Chondrocyte (in vitro differentiated cells): ENCODE results near the gene CILP. TPM values are rescaled to one million over a fixed set of nuclear protein-coding genes. Genes with fewer than 3 reads are reported as not detected.

ENCODE experiments used
- DNase-seq: peaks from one replicate; pipeline ENCODE4 v3.0.0; 2021; ENCODE audit warnings: mixed read lengths, low spot score
- H3K27ac Mint-ChIP-seq: one replicate; pipeline ENCODE4 v1.8.0; 2021; ENCODE audit warnings: mild to moderate bottlenecking, moderate library complexity, mixed read lengths; ENCODE audit not compliant: unreplicated experiment
- H3K27me3 Mint-ChIP-seq: 2 replicates; pipeline ENCODE4 v1.8.0; 2021; ENCODE audit warnings: low read depth, mixed read lengths
- H3K36me3 Mint-ChIP-seq: 2 replicates; pipeline ENCODE4 v1.8.0; 2021; ENCODE audit warnings: low read depth, mixed read lengths
- H3K4me1 Mint-ChIP-seq: 2 replicates; pipeline ENCODE4 v1.8.0; 2021; ENCODE audit warnings: low read depth, mild to moderate bottlenecking, mixed read lengths
- H3K4me3 Mint-ChIP-seq: one replicate; pipeline ENCODE4 v1.8.0; 2021; ENCODE audit warnings: mild to moderate bottlenecking, moderate library complexity, mixed read lengths; ENCODE audit not compliant: unreplicated experiment
- H3K9me3 Mint-ChIP-seq: 2 replicates; pipeline ENCODE4 v1.8.0; 2021; ENCODE audit warnings: low read depth, mixed read lengths
- CTCF ChIP-seq: fragments of 200-600 bp; sonication (generic); IDR thresholded peaks from 2 replicates; pipeline ENCODE4 v1.5.0; 2021; ENCODE audit warnings: antibody characterized with exemption, mild to moderate bottlenecking, moderate library complexity
- total RNA-seq: library from RNA; stranded (reverse); gene quantifications from 3 replicates; pipeline ENCODE4 v1.2.1, GENCODE V29; 2021

Gene CILP
- total RNA-seq, 1 donor from 2014 or later = 0.22 TPM

GRCh38 chr15:65213241-65213640 lies 2.0 kb upstream of the CILP start:
- Mint-ChIP-seq H3K4me1 (peaks cover 28% of the 10 kb centered on the region), H3K27ac (no peak overlapping the region), H3K27me3 (no peaks in the 10 kb centered on the region), H3K4me3 (no peak overlapping the region), H3K9me3 (no peaks in the 10 kb centered on the region), H3K36me3 (no peaks in the 10 kb centered on the region)
- TF ChIP-seq CTCF = no peak
- DNase-seq = no peak

GRCh38 chr15:65212097-65212496 lies 824 bp upstream of the CILP start:
- Mint-ChIP-seq H3K4me1 (peaks cover 28% of the 10 kb centered on the region), H3K9me3 (no peaks in the 10 kb centered on the region), H3K27ac (no peak overlapping the region), H3K4me3 (no peak overlapping the region), H3K36me3 (no peaks in the 10 kb centered on the region), H3K27me3 (no peaks in the 10 kb centered on the region)
- DNase-seq = no peak
- TF ChIP-seq CTCF = peak; percentile 65

GRCh38 chr15:65211482-65211982 lies 259 bp upstream of the CILP start:
- Mint-ChIP-seq H3K27me3 (no peaks in the 10 kb centered on the region), H3K27ac (peak overlapping the region; percentile 61), H3K9me3 (no peaks in the 10 kb centered on the region), H3K4me3 (no peak overlapping the region), H3K4me1 (peaks cover 28% of the 10 kb centered on the region), H3K36me3 (no peaks in the 10 kb centered on the region)
- DNase-seq = no peak
- no peak for TF ChIP-seq CTCF

GRCh38 chr15:65209701-65210643 lies 1.3 kb downstream of the CILP start:
- no peak for DNase-seq
- Mint-ChIP-seq H3K27me3 (peaks cover 3% of the 10 kb centered on the region), H3K36me3 (no peaks in the 10 kb centered on the region), H3K4me3 (no peak overlapping the region), H3K9me3 (no peaks in the 10 kb centered on the region), H3K4me1 (peaks cover 28% of the 10 kb centered on the region), H3K27ac (no peak overlapping the region)
- no peak for TF ChIP-seq CTCF

GRCh38 chr15:65208647-65209046 lies 2.6 kb downstream of the CILP start:
- DNase-seq = no peak
- peaks cover 28% of the 10 kb centered on the region for H3K4me1 Mint-ChIP-seq
- no peaks in the 10 kb centered on the region for H3K9me3 Mint-ChIP-seq
- no peak for TF ChIP-seq CTCF
- peaks cover 4% of the 10 kb centered on the region for H3K27me3 Mint-ChIP-seq
- H3K27ac Mint-ChIP-seq = no peak overlapping the region
- no peak overlapping the region for H3K4me3 Mint-ChIP-seq
- H3K36me3 Mint-ChIP-seq = no peaks in the 10 kb centered on the region
